Liver (tissue), 3 donors: Measurements from ENCODE around the gene FYTTD1.

ENCODE experiments used
- FOXA1 ChIP-seq: IDR thresholded peaks from 2 replicates; pipeline ENCODE4 v1.6.1; 2016; ENCODE audit warnings: antibody characterized with exemption
- GABPA ChIP-seq, 2 donors: IDR thresholded peaks in 1 of 2; conservative IDR thresholded peaks in 1 of 2; 2 replicates each; pipeline ENCODE4 v1.6.1; 2016; ENCODE audit warnings: antibody characterized with exemption in 2 of 2, mild to moderate bottlenecking in 1 of 2, moderate library complexity in 1 of 2
- HNF4A ChIP-seq, 2 donors: conservative IDR thresholded peaks; 2 replicates each; pipeline ENCODE4 v1.6.1; 2016; ENCODE audit warnings: antibody characterized with exemption in 2 of 2, mild to moderate bottlenecking in 2 of 2
- HNF4G ChIP-seq: IDR thresholded peaks from 2 replicates; pipeline ENCODE4 v1.6.1; 2016; ENCODE audit warnings: antibody characterized with exemption
- JUND ChIP-seq, 2 donors: IDR thresholded peaks; 2 replicates each; pipeline ENCODE4 v1.6.1; 2016; ENCODE audit warnings: antibody characterized with exemption in 2 of 2
- NR2F2 ChIP-seq: IDR thresholded peaks from 2 replicates; pipeline ENCODE4 v1.6.1; 2016; ENCODE audit warnings: antibody characterized with exemption
- RXRA ChIP-seq, 2 donors: IDR thresholded peaks; 2 replicates each; pipeline ENCODE4 v1.6.1; 2017 to 2018; ENCODE audit warnings: antibody characterized with exemption in 2 of 2, mild to moderate bottlenecking in 1 of 2
- SP1 ChIP-seq: IDR thresholded peaks from 2 replicates; pipeline ENCODE4 v1.6.1; 2018; ENCODE audit warnings: antibody characterized with exemption, mild to moderate bottlenecking
- TAF1 ChIP-seq: conservative IDR thresholded peaks from 2 replicates; pipeline ENCODE4 v1.6.1; 2016; ENCODE audit warnings: antibody characterized with exemption, mild to moderate bottlenecking
- TF ChIP-seq, protein P1 (sequence below): fragments of 150-350 bp; IDR thresholded peaks from 2 replicates; pipeline ENCODE4 v1.5.1; 2017; ENCODE audit warnings: improper control_type of control experiment, low read depth, low read length; ENCODE audit not compliant: missing input control
- TF ChIP-seq, protein P2 (sequence below): IDR thresholded peaks from 2 replicates; pipeline ENCODE4 v1.6.1; 2016; ENCODE audit warnings: antibody characterized with exemption, mild to moderate bottlenecking
- TF ChIP-seq, protein P3 (sequence below): IDR thresholded peaks from 2 replicates; pipeline ENCODE4 v1.6.1; 2016; ENCODE audit warnings: antibody characterized with exemption
- TF ChIP-seq, protein P4 (sequence below): IDR thresholded peaks from 2 replicates; pipeline ENCODE4 v1.6.1; 2016; ENCODE audit warnings: antibody characterized with exemption
- donor health status: healthy.
- donor health status: healthy.

DNA sequence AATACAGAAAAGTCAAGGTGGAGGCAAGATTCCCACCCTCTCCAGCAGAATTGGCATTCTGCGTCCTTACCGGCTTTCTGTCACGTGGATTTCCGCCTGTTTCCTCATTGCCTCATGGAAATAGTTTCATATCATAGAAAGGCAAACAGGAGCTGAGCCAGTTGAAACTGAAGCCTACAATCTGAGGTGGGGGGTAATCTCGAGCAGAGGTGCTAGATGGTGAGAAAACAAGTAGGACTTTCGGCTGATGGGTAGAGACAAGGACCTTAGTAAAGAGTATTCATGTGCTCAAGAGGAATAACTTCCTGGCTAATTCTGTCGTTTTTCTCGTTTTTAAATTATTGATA is 81.3 kb downstream of the FYTTD1 start:
- TF ChIP-seq, protein P1, sequence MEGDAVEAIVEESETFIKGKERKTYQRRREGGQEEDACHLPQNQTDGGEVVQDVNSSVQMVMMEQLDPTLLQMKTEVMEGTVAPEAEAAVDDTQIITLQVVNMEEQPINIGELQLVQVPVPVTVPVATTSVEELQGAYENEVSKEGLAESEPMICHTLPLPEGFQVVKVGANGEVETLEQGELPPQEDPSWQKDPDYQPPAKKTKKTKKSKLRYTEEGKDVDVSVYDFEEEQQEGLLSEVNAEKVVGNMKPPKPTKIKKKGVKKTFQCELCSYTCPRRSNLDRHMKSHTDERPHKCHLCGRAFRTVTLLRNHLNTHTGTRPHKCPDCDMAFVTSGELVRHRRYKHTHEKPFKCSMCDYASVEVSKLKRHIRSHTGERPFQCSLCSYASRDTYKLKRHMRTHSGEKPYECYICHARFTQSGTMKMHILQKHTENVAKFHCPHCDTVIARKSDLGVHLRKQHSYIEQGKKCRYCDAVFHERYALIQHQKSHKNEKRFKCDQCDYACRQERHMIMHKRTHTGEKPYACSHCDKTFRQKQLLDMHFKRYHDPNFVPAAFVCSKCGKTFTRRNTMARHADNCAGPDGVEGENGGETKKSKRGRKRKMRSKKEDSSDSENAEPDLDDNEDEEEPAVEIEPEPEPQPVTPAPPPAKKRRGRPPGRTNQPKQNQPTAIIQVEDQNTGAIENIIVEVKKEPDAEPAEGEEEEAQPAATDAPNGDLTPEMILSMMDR: no peak
- TF ChIP-seq HNF4A (conservative IDR thresholded peaks at IDR 0.05): no peak
- TF ChIP-seq, protein P2, sequence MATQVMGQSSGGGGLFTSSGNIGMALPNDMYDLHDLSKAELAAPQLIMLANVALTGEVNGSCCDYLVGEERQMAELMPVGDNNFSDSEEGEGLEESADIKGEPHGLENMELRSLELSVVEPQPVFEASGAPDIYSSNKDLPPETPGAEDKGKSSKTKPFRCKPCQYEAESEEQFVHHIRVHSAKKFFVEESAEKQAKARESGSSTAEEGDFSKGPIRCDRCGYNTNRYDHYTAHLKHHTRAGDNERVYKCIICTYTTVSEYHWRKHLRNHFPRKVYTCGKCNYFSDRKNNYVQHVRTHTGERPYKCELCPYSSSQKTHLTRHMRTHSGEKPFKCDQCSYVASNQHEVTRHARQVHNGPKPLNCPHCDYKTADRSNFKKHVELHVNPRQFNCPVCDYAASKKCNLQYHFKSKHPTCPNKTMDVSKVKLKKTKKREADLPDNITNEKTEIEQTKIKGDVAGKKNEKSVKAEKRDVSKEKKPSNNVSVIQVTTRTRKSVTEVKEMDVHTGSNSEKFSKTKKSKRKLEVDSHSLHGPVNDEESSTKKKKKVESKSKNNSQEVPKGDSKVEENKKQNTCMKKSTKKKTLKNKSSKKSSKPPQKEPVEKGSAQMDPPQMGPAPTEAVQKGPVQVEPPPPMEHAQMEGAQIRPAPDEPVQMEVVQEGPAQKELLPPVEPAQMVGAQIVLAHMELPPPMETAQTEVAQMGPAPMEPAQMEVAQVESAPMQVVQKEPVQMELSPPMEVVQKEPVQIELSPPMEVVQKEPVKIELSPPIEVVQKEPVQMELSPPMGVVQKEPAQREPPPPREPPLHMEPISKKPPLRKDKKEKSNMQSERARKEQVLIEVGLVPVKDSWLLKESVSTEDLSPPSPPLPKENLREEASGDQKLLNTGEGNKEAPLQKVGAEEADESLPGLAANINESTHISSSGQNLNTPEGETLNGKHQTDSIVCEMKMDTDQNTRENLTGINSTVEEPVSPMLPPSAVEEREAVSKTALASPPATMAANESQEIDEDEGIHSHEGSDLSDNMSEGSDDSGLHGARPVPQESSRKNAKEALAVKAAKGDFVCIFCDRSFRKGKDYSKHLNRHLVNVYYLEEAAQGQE: no peak
- TF ChIP-seq, protein P3, sequence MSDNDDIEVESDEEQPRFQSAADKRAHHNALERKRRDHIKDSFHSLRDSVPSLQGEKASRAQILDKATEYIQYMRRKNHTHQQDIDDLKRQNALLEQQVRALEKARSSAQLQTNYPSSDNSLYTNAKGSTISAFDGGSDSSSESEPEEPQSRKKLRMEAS: no peak
- no peak for TF ChIP-seq GABPA (IDR thresholded peaks at IDR 0.05 in 1 of 2, conservative IDR thresholded peaks at IDR 0.05 in 1 of 2)
- no peak for TF ChIP-seq TAF1
- TF ChIP-seq HNF4G: no peak
- TF ChIP-seq RXRA (IDR thresholded peaks at IDR 0.05): no peak
- TF ChIP-seq JUND (IDR thresholded peaks at IDR 0.05): no peak
- TF ChIP-seq SP1: no peak
- no peak for TF ChIP-seq NR2F2
- TF ChIP-seq, protein P4, sequence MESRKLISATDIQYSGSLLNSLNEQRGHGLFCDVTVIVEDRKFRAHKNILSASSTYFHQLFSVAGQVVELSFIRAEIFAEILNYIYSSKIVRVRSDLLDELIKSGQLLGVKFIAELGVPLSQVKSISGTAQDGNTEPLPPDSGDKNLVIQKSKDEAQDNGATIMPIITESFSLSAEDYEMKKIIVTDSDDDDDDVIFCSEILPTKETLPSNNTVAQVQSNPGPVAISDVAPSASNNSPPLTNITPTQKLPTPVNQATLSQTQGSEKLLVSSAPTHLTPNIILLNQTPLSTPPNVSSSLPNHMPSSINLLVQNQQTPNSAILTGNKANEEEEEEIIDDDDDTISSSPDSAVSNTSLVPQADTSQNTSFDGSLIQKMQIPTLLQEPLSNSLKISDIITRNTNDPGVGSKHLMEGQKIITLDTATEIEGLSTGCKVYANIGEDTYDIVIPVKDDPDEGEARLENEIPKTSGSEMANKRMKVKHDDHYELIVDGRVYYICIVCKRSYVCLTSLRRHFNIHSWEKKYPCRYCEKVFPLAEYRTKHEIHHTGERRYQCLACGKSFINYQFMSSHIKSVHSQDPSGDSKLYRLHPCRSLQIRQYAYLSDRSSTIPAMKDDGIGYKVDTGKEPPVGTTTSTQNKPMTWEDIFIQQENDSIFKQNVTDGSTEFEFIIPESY: no peak
- no peak for TF ChIP-seq FOXA1
